ENCODE data around the gene RPTOR.

GRCh38 chr17:80604009-80604669, 59.5 kb downstream of the RPTOR start:
- no peak for TF ChIP-seq CTCF (IDR thresholded peaks at IDR 0.05; ENCODE audit: extremely low read depth in 1 of 2, insufficient read depth in 1 of 2, low read depth in 1 of 2, low read length in 2 of 2)
- TF ChIP-seq MYC (IDR thresholded peaks at IDR 0.05; ENCODE audit: low read depth, low read length), result no peak
- no peak for TF ChIP-seq EZH2 (IDR thresholded peaks at IDR 0.05; ENCODE audit: borderline replicate concordance, low read depth, low read length, severe bottlenecking)
- no peak for TF ChIP-seq POLR2AphosphoS5 (IDR thresholded peaks at IDR 0.05; ENCODE audit: insufficient read depth, low read depth, low read length)
- TF ChIP-seq MAX (IDR thresholded peaks at IDR 0.05; ENCODE audit: insufficient read depth, insufficient read length), result no peak
- no peak for TF ChIP-seq POLR2A (IDR thresholded peaks at IDR 0.05; ENCODE audit: low read depth, low read length)
- no peak for TF ChIP-seq GATA2 (IDR thresholded peaks at IDR 0.05; ENCODE audit: insufficient read depth, insufficient read length, low read depth, low read length)
- TF ChIP-seq FOS (IDR thresholded peaks at IDR 0.05; ENCODE audit: borderline replicate concordance, insufficient read depth, low read length), result no peak

Measured in endothelial cell of umbilical vein (primary cell).